GM12874 (cell line): ENCODE data around the gene TBC1D4.

Experiments used
- TF ChIP-seq, protein P1 (sequence below): IDR thresholded peaks from 2 replicates; pipeline ENCODE4 v1.5.1; 2011; ENCODE audit warnings: low read depth, mild to moderate bottlenecking, control low read depth, low read length, moderate library complexity; ENCODE audit not compliant: insufficient read depth

TBC1D4 gene

GRCh38 chr13:75347925-75348324 is 134.0 kb downstream of the TBC1D4 start:
- TF ChIP-seq, protein P1, sequence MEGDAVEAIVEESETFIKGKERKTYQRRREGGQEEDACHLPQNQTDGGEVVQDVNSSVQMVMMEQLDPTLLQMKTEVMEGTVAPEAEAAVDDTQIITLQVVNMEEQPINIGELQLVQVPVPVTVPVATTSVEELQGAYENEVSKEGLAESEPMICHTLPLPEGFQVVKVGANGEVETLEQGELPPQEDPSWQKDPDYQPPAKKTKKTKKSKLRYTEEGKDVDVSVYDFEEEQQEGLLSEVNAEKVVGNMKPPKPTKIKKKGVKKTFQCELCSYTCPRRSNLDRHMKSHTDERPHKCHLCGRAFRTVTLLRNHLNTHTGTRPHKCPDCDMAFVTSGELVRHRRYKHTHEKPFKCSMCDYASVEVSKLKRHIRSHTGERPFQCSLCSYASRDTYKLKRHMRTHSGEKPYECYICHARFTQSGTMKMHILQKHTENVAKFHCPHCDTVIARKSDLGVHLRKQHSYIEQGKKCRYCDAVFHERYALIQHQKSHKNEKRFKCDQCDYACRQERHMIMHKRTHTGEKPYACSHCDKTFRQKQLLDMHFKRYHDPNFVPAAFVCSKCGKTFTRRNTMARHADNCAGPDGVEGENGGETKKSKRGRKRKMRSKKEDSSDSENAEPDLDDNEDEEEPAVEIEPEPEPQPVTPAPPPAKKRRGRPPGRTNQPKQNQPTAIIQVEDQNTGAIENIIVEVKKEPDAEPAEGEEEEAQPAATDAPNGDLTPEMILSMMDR: no peak

- TF ChIP-seq, protein P1: no peak
Measured at GRCh38 chr13:75347457-75347856, 134.5 kb downstream of the TBC1D4 start.

DNA sequence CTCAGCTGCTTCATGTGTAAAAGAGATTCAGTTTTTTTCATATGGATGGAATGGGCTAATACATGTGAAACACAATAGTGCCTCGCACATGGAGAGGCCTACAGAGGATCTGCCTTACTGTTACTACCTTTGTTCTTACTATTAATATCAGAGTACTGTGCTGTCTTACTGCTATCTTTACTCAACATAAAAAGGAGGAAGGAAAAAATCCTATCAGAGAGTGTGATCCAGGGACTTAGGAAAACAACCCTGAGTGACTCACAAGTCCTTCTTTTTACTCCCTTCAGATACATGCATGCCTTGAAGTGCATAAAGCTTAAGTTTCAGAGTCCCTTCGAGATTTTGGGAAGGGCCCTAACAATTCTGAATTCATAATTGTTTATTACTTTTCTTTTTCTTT is 136.8 kb downstream of the TBC1D4 start:
- TF ChIP-seq, protein P1: no peak

- TF ChIP-seq, protein P1: no peak
Measured at GRCh38 chr13:75341028-75341427, 140.9 kb downstream of the TBC1D4 start.

GRCh38 chr13:75339635-75340374 is 142.2 kb downstream of the TBC1D4 start:
- TF ChIP-seq, protein P1: no peak

GRCh38 chr13:75334634-75335447 is 147.1 kb downstream of the TBC1D4 start:
- TF ChIP-seq, protein P1: no peak

- TF ChIP-seq, protein P1: no peak
Measured at GRCh38 chr13:75333103-75333502, 148.9 kb downstream of the TBC1D4 start.
